Measurements from ENCODE around the gene PSMA3.

PSMA3 gene

GRCh38 chr14:58307597-58308316, 63.1 kb downstream of the PSMA3 start:
- no peak overlapping the region for H3K4me3 ChIP-seq (ENCODE audit: low read depth, low read length)
- TF ChIP-seq, protein P1, sequence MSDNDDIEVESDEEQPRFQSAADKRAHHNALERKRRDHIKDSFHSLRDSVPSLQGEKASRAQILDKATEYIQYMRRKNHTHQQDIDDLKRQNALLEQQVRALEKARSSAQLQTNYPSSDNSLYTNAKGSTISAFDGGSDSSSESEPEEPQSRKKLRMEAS (IDR thresholded peaks at IDR 0.05; ENCODE audit: low read depth, low read length), result no peak
- TF ChIP-seq MYC (IDR thresholded peaks at IDR 0.05; ENCODE audit: low read depth, low read length) (no peak), CTCF (IDR thresholded peaks at IDR 0.05; ENCODE audit: low read depth, low read length) (no peak), POLR2A (IDR thresholded peaks at IDR 0.05; ENCODE audit: extremely low read depth, insufficient read length) (no peak)
- DNase-seq (ENCODE audit: low read depth), result no peak

- TF ChIP-seq MYC (IDR thresholded peaks at IDR 0.05; ENCODE audit: low read depth, low read length) (no peak), CTCF (IDR thresholded peaks at IDR 0.05; ENCODE audit: low read depth, low read length) (no peak), POLR2A (IDR thresholded peaks at IDR 0.05; ENCODE audit: extremely low read depth, insufficient read length) (no peak)
- TF ChIP-seq, protein P1 (IDR thresholded peaks at IDR 0.05; ENCODE audit: low read depth, low read length), result no peak
- DNase-seq (ENCODE audit: low read depth), result no peak
- no peak overlapping the region for H3K4me3 ChIP-seq (ENCODE audit: low read depth, low read length)
Observed at GRCh38 chr14:58309086-58309485, 64.4 kb downstream of the PSMA3 start.

DNA sequence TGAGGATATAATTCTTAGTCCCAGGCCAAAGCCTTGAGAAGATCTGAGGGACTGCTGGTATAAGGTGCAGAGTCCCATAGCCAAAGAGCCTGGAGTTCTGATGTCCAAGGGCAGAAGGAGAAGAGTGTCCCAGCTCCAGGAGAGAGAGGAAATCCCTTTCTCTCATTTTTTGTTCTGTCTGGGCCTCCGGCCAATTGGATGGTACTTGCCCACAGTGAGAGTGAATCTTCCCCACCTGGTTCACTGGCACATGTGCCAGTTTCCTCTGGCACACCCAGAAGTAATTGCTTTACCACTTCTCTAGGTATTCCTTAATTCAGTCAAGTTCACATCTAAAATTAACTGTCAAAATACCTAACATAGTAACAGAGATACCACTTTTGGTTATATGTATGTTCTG, 69.1 kb downstream of the PSMA3 start:
- no peak for TF ChIP-seq POLR2A (IDR thresholded peaks at IDR 0.05; ENCODE audit: extremely low read depth, insufficient read length)
- TF ChIP-seq MYC (IDR thresholded peaks at IDR 0.05; ENCODE audit: low read depth, low read length), result no peak
- TF ChIP-seq, protein P1 (IDR thresholded peaks at IDR 0.05; ENCODE audit: low read depth, low read length), result no peak
- no peak for TF ChIP-seq CTCF (IDR thresholded peaks at IDR 0.05; ENCODE audit: low read depth, low read length)
- DNase-seq (ENCODE audit: low read depth), result no peak
- no peak overlapping the region for H3K4me3 ChIP-seq (ENCODE audit: low read depth, low read length)

- no peak overlapping the region for H3K4me3 ChIP-seq (ENCODE audit: low read depth, low read length)
- no peak for DNase-seq (ENCODE audit: low read depth)
- TF ChIP-seq MYC (IDR thresholded peaks at IDR 0.05; ENCODE audit: low read depth, low read length) (no peak), CTCF (IDR thresholded peaks at IDR 0.05; ENCODE audit: low read depth, low read length) (no peak), POLR2A (IDR thresholded peaks at IDR 0.05; ENCODE audit: extremely low read depth, insufficient read length) (no peak)
- TF ChIP-seq, protein P1 (IDR thresholded peaks at IDR 0.05; ENCODE audit: low read depth, low read length), result no peak
Observed at GRCh38 chr14:58315606-58316005, 71.0 kb downstream of the PSMA3 start.
